Forelimb muscle (tissue), 1 donor: ENCODE data around the gene SH3PXD2A. TPM values are rescaled to one million over a fixed set of nuclear protein-coding genes. Genes with fewer than 3 reads are reported as not detected.

Experiments
- DNase-seq: peaks from one replicate; pipeline ENCODE4 v3.0.0-alpha.2; 2013; ENCODE audit warnings: low read depth
- polyA plus RNA-seq: library from polyadenylated mRNA; unstranded; fragments of 120-200 nt; gene quantifications from one replicate; pipeline ENCODE4 v1.2.1, GENCODE V29; 2013; ENCODE audit not compliant: insufficient read length

The SH3PXD2A gene
- polyA plus RNA-seq, 1 donor = 72.7 TPM

- no peak for DNase-seq
Observed at GRCh38 chr10:103879409-103879808, 24.0 kb upstream of the SH3PXD2A start.

- no peak for DNase-seq
Observed at GRCh38 chr10:103877861-103878260, 22.5 kb upstream of the SH3PXD2A start.

GRCh38 chr10:103876155-103876554 is 20.8 kb upstream of the SH3PXD2A start:
- DNase-seq = no peak

- DNase-seq = no peak
Observed at GRCh38 chr10:103874730-103875129, 19.4 kb upstream of the SH3PXD2A start.

- no peak for DNase-seq
Observed at GRCh38 chr10:103872137-103872931, 17.0 kb upstream of the SH3PXD2A start.

- no peak for DNase-seq
Observed at GRCh38 chr10:103871006-103871405, 15.6 kb upstream of the SH3PXD2A start.

GRCh38 chr10:103870516-103870915 is 15.1 kb upstream of the SH3PXD2A start:
- DNase-seq = no peak

GRCh38 chr10:103869336-103869735 is 14.0 kb upstream of the SH3PXD2A start:
- no peak for DNase-seq

GRCh38 chr10:103868200-103868599 is 12.8 kb upstream of the SH3PXD2A start:
- DNase-seq = no peak

GRCh38 chr10:103861505-103861904 is 6.1 kb upstream of the SH3PXD2A start:
- DNase-seq = no peak

GRCh38 chr10:103859161-103860086 is 4.0 kb upstream of the SH3PXD2A start:
- no peak for DNase-seq

- no peak for DNase-seq
Observed at GRCh38 chr10:103858360-103858759, 3.0 kb upstream of the SH3PXD2A start.

GRCh38 chr10:103856797-103857170 is 1.4 kb upstream of the SH3PXD2A start:
- DNase-seq = no peak

- DNase-seq = no peak
Observed at GRCh38 chr10:103855852-103856796, 748 bp upstream of the SH3PXD2A start.

GRCh38 chr10:103854686-103855391 is 537 bp downstream of the SH3PXD2A start:
- no peak for DNase-seq

GRCh38 chr10:103854265-103854685 is 1.1 kb downstream of the SH3PXD2A start:
- DNase-seq = no peak

- DNase-seq = no peak
Observed at GRCh38 chr10:103853428-103854264, 1.7 kb downstream of the SH3PXD2A start.

- DNase-seq = no peak
Observed at GRCh38 chr10:103852856-103853255, 2.5 kb downstream of the SH3PXD2A start.

- no peak for DNase-seq
Observed at GRCh38 chr10:103852189-103852711, 3.1 kb downstream of the SH3PXD2A start.

- no peak for DNase-seq
Observed at GRCh38 chr10:103851261-103851660, 4.1 kb downstream of the SH3PXD2A start.
